ENCODE measurements around the gene ZDHHC14.

ZDHHC14 gene

DNA sequence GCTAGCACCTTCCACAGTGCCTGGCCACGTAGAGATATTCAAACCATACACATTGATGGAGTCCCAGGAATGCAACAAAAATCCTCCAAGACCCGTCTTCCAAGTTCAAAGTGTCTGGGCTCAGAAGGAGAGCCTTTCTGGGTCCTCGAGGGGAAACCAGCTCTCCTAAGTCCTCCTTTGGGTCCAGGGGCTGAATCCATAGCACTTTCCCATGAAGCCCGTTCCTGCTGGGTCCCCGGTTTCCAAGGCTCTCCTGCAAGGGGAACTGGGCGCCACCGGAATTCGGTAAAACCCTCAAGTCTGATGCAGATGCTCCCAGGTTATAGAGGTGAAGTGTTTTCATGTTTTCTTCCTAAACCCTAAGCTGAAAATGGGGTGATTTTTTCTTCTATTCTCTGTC, 340.8 kb downstream of the ZDHHC14 start:
- Histone ChIP-seq H3K9me3 (replicated peaks in 1 of 11) (peaks cover 19 to 26% (median 23%) of the 10 kb centered on the region in 11 experiments), H3K36me3 (no peaks in the 10 kb centered on the region), H3K4me2 (no peak overlapping the region), H3K4me3 (no peak overlapping the region), H4K20me1 (no peaks in the 10 kb centered on the region), H3K27me3 (no peaks in the 10 kb centered on the region), H3K27ac (no peak overlapping the region), H3K9ac (no peak overlapping the region), H3K4me1 (no peaks in the 10 kb centered on the region)
- no peak for TF ChIP-seq Cebpa-rat (IDR thresholded peaks at IDR 0.05)

DNA sequence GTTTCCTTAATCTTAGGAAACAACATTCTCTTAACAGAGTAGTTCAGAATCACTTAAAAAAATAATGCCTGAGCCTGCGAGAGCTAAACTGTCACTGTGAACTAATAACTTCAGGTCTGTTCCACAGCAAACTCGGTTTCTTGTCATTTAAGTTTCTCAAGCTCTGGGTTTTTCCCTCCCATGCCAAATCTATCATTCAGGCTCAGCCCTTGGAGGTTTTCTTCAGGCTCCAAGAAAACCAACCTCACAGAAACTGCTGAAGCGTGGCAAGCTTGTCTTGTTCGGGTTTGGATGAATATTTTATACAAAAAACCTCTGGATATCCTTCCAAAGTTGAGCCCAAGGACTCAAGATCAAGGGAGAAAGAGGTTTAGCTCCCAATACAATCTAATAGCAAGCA, 342.4 kb downstream of the ZDHHC14 start:
- H3K9ac ChIP-seq = no peak overlapping the region
- no peak overlapping the region for H3K27ac ChIP-seq
- H3K9me3 ChIP-seq (replicated peaks in 1 of 11) = peaks cover 19 to 26% (median 23%) of the 10 kb centered on the region in 11 experiments
- H3K4me2 ChIP-seq = no peak overlapping the region
- TF ChIP-seq Cebpa-rat (IDR thresholded peaks at IDR 0.05) = no peak
- no peaks in the 10 kb centered on the region for H3K27me3 ChIP-seq
- H3K36me3 ChIP-seq = no peaks in the 10 kb centered on the region
- no peak overlapping the region for H3K4me3 ChIP-seq
- no peaks in the 10 kb centered on the region for H3K4me1 ChIP-seq
- H4K20me1 ChIP-seq = no peaks in the 10 kb centered on the region

DNA sequence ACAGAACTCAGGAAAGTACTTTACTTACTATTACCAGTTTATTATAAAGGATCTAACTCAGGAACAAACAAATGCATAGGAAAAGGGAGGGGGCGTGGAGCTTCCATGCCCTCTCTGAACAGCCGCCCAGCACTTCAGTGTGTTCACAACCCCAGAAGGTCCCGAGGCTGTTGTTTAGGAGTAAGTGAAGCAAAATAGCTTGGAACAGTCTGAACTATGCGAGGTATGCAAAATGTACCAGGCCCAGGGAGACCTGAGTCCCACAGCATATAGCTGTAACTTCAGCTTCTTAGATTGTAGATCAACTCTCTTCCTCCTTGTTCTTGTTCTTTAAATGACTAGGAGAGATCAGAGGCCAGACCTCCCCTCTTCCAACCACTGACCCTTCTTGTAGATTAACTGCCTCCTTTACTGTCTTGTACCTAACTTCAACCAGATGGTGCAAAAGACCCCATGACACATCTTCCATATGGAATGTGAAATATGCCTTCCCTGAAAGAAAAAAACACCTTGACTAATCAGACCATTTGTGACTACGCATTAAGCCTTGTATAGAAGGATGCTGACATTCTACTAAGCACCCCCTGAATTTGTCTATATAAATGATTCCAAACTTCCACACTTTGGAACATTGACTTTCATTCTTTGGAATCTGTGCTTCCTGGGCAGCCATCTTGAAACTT, 343.3 kb downstream of the ZDHHC14 start:
- no peak overlapping the region for H3K4me2 ChIP-seq

DNA sequence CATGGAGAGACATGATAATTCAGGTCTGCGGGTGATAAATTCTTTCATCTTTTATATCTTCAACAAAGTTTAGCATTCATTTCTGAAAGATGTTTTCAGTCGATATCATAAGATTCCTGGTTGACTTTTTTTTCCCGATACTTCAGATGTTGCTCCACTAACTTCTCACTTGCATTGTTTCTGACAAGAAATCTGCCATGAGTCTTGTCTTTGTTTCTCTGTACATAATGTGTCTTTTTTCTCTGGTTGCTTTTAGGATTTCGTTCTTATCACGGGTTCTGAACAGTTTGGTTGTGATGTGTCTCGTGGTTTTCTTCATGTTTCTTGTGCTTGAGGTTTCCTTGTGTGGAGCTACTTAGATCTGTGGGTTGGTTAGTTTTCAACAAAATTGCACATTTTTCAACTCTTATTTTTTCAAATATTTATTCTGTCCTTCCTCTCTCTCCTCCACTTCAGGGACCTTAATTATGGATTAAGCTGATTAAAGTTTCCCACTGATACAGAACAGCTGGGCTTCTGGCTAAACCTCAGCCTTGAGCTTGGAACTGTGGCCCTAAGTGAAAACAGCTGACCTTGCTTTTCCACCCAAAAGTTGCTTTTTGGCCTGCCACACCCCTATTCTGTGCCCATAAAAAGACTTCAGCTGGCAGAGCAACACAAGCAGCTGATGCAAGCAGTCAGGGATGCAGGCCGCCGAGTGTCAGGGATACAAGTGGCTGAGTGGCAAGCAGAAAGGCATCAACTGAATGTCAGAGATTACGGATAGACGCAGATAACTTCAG, 344.2 kb downstream of the ZDHHC14 start:
- H3K36me3 ChIP-seq = no peaks in the 10 kb centered on the region
- no peaks in the 10 kb centered on the region for H3K4me1 ChIP-seq
- H3K27ac ChIP-seq = no peak overlapping the region
- no peak overlapping the region for H3K9ac ChIP-seq
- H3K4me3 ChIP-seq = no peak overlapping the region
- H3K9me3 ChIP-seq (replicated peaks in 1 of 11) = peaks cover 19 to 26% (median 23%) of the 10 kb centered on the region in 11 experiments
- no peaks in the 10 kb centered on the region for H4K20me1 ChIP-seq
- no peak overlapping the region for H3K4me2 ChIP-seq
- H3K27me3 ChIP-seq = no peaks in the 10 kb centered on the region
- TF ChIP-seq Cebpa-rat (IDR thresholded peaks at IDR 0.05) = no peak

More for the DNA sequence above, 343.3 kb downstream of the ZDHHC14 start:
- Histone ChIP-seq H3K9ac (no peak overlapping the region), H3K27ac (no peak overlapping the region), H3K4me3 (no peak overlapping the region), H3K9me3 (replicated peaks in 1 of 11) (peaks cover 19 to 26% (median 23%) of the 10 kb centered on the region in 11 experiments), H3K36me3 (no peaks in the 10 kb centered on the region), H3K27me3 (no peaks in the 10 kb centered on the region), H3K4me1 (no peaks in the 10 kb centered on the region), H4K20me1 (no peaks in the 10 kb centered on the region)
- no peak for TF ChIP-seq Cebpa-rat (IDR thresholded peaks at IDR 0.05)

DNA sequence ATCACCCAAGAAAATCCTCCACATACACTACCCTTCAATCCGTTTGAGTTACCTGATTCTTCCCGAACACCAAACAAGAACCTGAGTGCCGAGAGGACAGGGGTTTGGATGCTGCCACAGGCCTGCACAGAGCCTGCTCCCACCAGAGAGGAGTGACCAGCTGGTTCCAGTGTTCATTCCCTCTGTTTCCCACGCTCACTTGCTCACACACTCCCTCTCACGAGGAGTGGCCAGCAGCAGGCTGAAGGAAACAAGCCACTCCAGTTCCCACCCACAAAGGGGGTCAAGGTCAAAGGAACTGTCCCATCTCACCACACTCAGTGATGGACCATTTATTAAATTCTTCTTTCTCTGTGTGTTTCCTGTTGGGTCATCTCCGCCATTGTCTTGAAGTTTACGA, 344.8 kb downstream of the ZDHHC14 start:
- Histone ChIP-seq H3K27ac (no peak overlapping the region), H3K4me2 (no peak overlapping the region), H3K9me3 (replicated peaks in 1 of 11) (peaks cover 19 to 26% (median 23%) of the 10 kb centered on the region in 11 experiments), H3K36me3 (no peaks in the 10 kb centered on the region), H3K9ac (no peak overlapping the region), H3K4me3 (no peak overlapping the region), H3K27me3 (no peaks in the 10 kb centered on the region), H3K4me1 (no peaks in the 10 kb centered on the region), H4K20me1 (no peaks in the 10 kb centered on the region)
- TF ChIP-seq Cebpa-rat (IDR thresholded peaks at IDR 0.05) = no peak

DNA sequence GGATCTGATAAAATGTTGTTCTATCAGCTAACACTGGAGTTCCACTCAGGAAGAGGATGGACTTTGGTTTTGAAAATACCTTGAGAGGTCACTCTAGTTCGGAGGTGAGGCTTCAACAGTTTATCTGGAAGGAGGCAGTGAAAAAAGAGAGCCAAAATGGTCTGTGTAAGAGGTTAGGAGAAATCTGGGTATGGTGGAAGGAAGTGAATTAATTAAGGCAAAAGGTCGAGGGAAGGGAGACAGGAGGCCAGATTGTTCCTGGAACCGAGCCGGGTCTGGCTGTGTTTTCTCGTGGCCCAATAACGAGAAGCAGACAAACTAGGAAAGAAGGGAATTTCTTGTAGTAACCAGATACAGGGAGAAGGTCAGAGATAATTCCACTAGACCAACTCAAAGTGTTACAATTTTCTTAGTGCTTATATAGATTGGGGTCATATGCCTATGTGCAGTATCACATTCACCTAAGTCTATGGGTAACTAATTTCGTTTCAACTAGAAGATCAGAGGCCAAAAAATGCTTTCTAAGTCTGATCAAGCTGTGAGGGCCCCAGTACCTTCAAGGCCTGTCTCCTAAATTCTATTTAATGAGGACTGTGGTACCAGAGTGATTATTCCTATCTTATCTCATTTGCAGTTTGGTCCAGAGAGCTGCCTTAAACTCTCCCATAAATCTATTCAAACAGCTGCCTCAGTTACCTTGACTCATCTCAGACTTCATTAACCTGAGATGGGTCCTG, 346.1 kb downstream of the ZDHHC14 start:
- TF ChIP-seq Cebpa-rat (IDR thresholded peaks at IDR 0.05) = no peak
- no peak overlapping the region for H3K4me2 ChIP-seq
- H3K27me3 ChIP-seq = no peaks in the 10 kb centered on the region
- no peaks in the 10 kb centered on the region for H3K36me3 ChIP-seq
- H3K9ac ChIP-seq = no peak overlapping the region
- H3K27ac ChIP-seq = no peak overlapping the region
- peaks cover 19 to 26% (median 23%) of the 10 kb centered on the region in 11 experiments for H3K9me3 ChIP-seq (replicated peaks in 1 of 11)
- H3K4me1 ChIP-seq = 0 out of 20 replicates have a peak, but pooled peaks cover 0 to 2% (median 0%) of the 10 kb centered on the region in 10 experiments
- H3K4me3 ChIP-seq = no peak overlapping the region
- H4K20me1 ChIP-seq = no peaks in the 10 kb centered on the region

Data from BLaER1 treated with 17β-estradiol and CSF1 and Interleukin-3, amounts not matched to agents 10 nM and 100 nM (cell line).